ENCODE measurements around the gene ICA1.

Gene ICA1

GRCh38 chr7:8175929-8176369 lies 86.0 kb downstream of the ICA1 start:
- H3K4me3 ChIP-seq (ENCODE audit: low read length), result no peak overlapping the region
- no peak for DNase-seq (ENCODE audit: low read depth)
- TF ChIP-seq, protein P1, sequence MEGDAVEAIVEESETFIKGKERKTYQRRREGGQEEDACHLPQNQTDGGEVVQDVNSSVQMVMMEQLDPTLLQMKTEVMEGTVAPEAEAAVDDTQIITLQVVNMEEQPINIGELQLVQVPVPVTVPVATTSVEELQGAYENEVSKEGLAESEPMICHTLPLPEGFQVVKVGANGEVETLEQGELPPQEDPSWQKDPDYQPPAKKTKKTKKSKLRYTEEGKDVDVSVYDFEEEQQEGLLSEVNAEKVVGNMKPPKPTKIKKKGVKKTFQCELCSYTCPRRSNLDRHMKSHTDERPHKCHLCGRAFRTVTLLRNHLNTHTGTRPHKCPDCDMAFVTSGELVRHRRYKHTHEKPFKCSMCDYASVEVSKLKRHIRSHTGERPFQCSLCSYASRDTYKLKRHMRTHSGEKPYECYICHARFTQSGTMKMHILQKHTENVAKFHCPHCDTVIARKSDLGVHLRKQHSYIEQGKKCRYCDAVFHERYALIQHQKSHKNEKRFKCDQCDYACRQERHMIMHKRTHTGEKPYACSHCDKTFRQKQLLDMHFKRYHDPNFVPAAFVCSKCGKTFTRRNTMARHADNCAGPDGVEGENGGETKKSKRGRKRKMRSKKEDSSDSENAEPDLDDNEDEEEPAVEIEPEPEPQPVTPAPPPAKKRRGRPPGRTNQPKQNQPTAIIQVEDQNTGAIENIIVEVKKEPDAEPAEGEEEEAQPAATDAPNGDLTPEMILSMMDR (conservative IDR thresholded peaks at IDR 0.05; ENCODE audit: low read depth, low read length), result no peak

DNA sequence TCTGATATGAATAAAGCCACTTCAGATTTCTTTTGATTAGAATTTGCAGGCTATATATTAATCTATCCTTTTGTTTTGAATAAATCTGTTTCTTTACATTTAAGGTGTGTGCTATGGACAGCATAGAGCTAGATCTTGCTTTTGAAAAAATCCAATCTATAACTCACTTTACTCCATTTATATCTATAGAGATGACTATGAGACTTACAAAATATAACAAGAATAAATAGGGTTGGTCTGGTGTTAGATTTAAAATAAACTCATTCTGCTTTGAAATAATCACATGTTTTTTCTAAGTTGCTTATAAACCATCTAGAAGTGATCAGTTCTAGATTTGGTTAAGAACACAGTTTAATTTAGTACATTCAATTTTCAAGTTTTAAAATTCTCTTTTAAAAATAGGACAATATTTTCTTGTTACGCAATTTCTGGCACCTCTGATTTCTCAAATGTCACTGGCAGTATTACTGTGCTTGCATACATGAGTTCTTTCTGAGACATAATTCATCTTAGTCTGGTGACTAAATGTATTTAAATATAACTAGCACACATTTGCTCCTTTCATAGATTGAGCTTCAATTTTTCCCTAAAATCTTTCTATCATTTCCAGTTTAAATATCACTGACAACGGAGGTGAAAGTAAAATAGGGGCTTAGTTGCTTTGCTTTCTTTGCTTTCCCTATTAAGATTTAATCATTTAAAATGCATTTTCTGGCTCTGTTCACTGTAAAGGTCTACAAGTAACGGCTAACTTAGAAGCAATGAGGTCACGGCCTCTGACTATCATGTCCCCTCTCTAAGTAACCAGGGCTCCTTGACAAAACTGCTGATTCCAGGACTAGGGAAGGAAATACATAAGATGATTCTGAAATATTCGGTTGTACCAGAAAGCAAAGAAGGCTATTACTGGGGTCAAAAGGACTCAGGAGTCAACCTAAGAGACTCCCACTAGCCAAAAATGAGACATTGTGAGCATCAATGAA lies 89.3 kb downstream of the ICA1 start:
- no peak overlapping the region for H3K4me3 ChIP-seq (ENCODE audit: low read length)
- TF ChIP-seq, protein P1 (conservative IDR thresholded peaks at IDR 0.05; ENCODE audit: low read depth, low read length), result no peak
- no peak for DNase-seq (ENCODE audit: low read depth)

DNA sequence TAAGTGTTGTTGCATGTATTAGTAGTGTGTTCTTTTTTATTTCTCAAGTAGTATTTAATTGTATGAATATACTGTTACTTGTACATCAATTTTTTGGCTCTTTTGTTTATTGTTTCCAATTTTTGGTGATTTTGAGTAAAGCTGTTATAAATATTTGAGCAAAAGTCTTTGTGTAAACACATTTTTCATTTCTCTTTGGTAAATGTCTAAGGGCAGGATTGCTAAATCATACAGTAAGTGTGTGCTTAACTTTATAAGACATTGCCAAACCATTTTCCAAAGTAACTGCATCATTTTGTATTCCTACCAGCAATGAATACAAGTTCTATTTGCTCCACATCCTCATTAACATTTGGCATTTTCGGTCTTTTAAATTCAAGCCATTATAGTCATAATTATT lies 92.8 kb downstream of the ICA1 start:
- H3K4me3 ChIP-seq (ENCODE audit: low read length), result no peak overlapping the region
- TF ChIP-seq, protein P1 (conservative IDR thresholded peaks at IDR 0.05; ENCODE audit: low read depth, low read length), result no peak

GRCh38 chr7:8168336-8168735 lies 93.6 kb downstream of the ICA1 start:
- TF ChIP-seq, protein P1 (conservative IDR thresholded peaks at IDR 0.05; ENCODE audit: low read depth, low read length), result no peak
- H3K4me3 ChIP-seq (ENCODE audit: low read length), result no peak overlapping the region
- no peak for DNase-seq (ENCODE audit: low read depth)

More for the DNA sequence above, 92.8 kb downstream of the ICA1 start:
- no peak for DNase-seq (ENCODE audit: low read depth)

- no peak overlapping the region for H3K4me3 ChIP-seq (ENCODE audit: low read length)
- TF ChIP-seq, protein P1 (conservative IDR thresholded peaks at IDR 0.05; ENCODE audit: low read depth, low read length), result no peak
- DNase-seq (ENCODE audit: low read depth), result no peak
These were observed 96.8 kb downstream of the ICA1 start for GRCh38 chr7:8165150-8165549.

DNA sequence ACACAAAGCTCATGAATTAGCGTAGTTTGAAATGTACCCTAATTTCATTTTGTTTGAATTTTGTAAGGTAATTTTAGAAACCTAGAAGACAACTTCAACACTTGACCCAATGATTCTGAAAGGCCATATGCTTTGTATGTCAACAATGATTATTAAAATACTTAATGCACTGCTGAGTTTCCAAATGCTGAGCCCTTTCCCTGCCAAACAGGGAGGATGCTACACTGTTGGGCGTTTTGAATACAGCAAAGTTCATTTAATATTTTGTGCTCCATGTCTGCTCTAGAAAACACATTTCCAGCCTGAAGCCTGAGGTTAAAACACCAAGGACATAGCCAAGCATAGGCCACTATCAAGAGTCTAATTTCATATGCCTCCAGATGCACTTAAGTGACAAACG lies 99.8 kb downstream of the ICA1 start:
- DNase-seq (ENCODE audit: low read depth), result no peak
- TF ChIP-seq, protein P1 (conservative IDR thresholded peaks at IDR 0.05; ENCODE audit: low read depth, low read length), result no peak
- H3K4me3 ChIP-seq (ENCODE audit: low read length), result no peak overlapping the region

- TF ChIP-seq, protein P1 (conservative IDR thresholded peaks at IDR 0.05; ENCODE audit: low read depth, low read length), result no peak
- no peak for DNase-seq (ENCODE audit: low read depth)
- H3K4me3 ChIP-seq (ENCODE audit: low read length), result no peak overlapping the region
These were observed 100.6 kb downstream of the ICA1 start for GRCh38 chr7:8161364-8161828.
